ENCODE results near the gene PSORS1C2.

- no peak for TF ChIP-seq EZH2 (IDR thresholded peaks at IDR 0.05; ENCODE audit: borderline replicate concordance, low read depth, low read length, severe bottlenecking)
- TF ChIP-seq CTCF (IDR thresholded peaks at IDR 0.05; ENCODE audit: borderline replicate concordance, extremely low read depth, low read length, poor library complexity, severe bottlenecking) = no peak
Observed at GRCh38 chr6:31135710-31136109, 3.2 kb downstream of the PSORS1C2 start.
